Endothelial cell (in vitro differentiated cells): Measurements from ENCODE around the gene NPIPB9. TPM values are rescaled to one million over a fixed set of nuclear protein-coding genes. Genes with fewer than 3 reads are reported as not detected.
"Not testable (repeated sequence)": the region's sequence is repeated elsewhere in the genome, so short reads cannot be mapped to it uniquely, and the experiment has no call there.

Experiments used
- DNase-seq: peaks from one replicate; pipeline ENCODE4 v3.0.0; 2021; ENCODE audit warnings: low spot score
- H3K27ac Mint-ChIP-seq: one replicate; pipeline ENCODE4 v1.8.0; 2021; ENCODE audit warnings: mixed read lengths, inconsistent platforms; ENCODE audit not compliant: unreplicated experiment
- H3K27me3 Mint-ChIP-seq: one replicate; pipeline ENCODE4 v1.8.0; 2021; ENCODE audit warnings: mild to moderate bottlenecking, moderate library complexity, mixed read lengths, inconsistent platforms; ENCODE audit not compliant: unreplicated experiment
- H3K36me3 Mint-ChIP-seq: one replicate; pipeline ENCODE4 v1.8.0; 2021; ENCODE audit warnings: mild to moderate bottlenecking, low read depth, mixed read lengths, inconsistent platforms; ENCODE audit not compliant: unreplicated experiment
- H3K4me1 Mint-ChIP-seq: one replicate; pipeline ENCODE4 v1.8.0; 2021; ENCODE audit warnings: mild to moderate bottlenecking, mixed read lengths, inconsistent platforms; ENCODE audit not compliant: unreplicated experiment
- H3K4me3 Mint-ChIP-seq: one replicate; pipeline ENCODE4 v1.8.0; 2021; ENCODE audit warnings: mild to moderate bottlenecking, mixed read lengths, inconsistent platforms; ENCODE audit not compliant: unreplicated experiment
- H3K9me3 Mint-ChIP-seq: one replicate; pipeline ENCODE4 v1.8.0; 2021; ENCODE audit warnings: mixed read lengths, inconsistent platforms; ENCODE audit not compliant: unreplicated experiment
- long read RNA-seq: library from polyadenylated mRNA; unstranded; transcript quantifications from one replicate; pipeline ENCODE4 v2.0.0, GENCODE V29; 2020; ENCODE audit not compliant: unreplicated experiment
- total RNA-seq: library from RNA; stranded (reverse); fragmentation: NEBNext Ultra II Directional; extraction: Animal tissue kit (Norgen Biotek cat#: 25700); gene quantifications from one replicate; pipeline ENCODE4 v1.2.1, GENCODE V29; 2021; ENCODE audit not compliant: unreplicated experiment

NPIPB9 gene
- total RNA-seq, result 1.2 TPM
- long read RNA-seq, result 0 reads

- DNase-seq, H3K27me3 Mint-ChIP-seq, H3K4me3 Mint-ChIP-seq, H3K27ac Mint-ChIP-seq, H3K9me3 Mint-ChIP-seq, H3K4me1 Mint-ChIP-seq, H3K36me3 Mint-ChIP-seq: not testable (repeated sequence)
Observed at GRCh38 chr16:28751487-28751886, at the start of gene NPIPB9. Gene NPIPB9 (plus strand): TSS chr16:28751787.

GRCh38 chr16:28704246-28704645 lies 47.3 kb upstream of the NPIPB9 start:
- not testable (repeated sequence) for DNase-seq, H3K9me3 Mint-ChIP-seq, H3K36me3 Mint-ChIP-seq, H3K27me3 Mint-ChIP-seq, H3K4me3 Mint-ChIP-seq, H3K27ac Mint-ChIP-seq, H3K4me1 Mint-ChIP-seq

GRCh38 chr16:28711220-28712083 lies 40.1 kb upstream of the NPIPB9 start, which contains the start of gene EIF3C:
Gene EIF3C (plus strand): TSS chr16:28711464. CDS start chr16:28711687, 223 bp downstream.
- H3K4me3 Mint-ChIP-seq, DNase-seq, H3K27ac Mint-ChIP-seq: not testable (repeated sequence)

GRCh38 chr16:28722852-28723650 lies 28.5 kb upstream of the NPIPB9 start:
- H3K27ac Mint-ChIP-seq, result not testable (repeated sequence)

More at GRCh38 chr16:28711220-28712083, 40.1 kb upstream of the NPIPB9 start, which contains the start of gene EIF3C:
- H3K36me3 Mint-ChIP-seq, H3K27me3 Mint-ChIP-seq, H3K4me1 Mint-ChIP-seq, H3K9me3 Mint-ChIP-seq: not testable (repeated sequence)

GRCh38 chr16:28731253-28731652 lies 20.3 kb upstream of the NPIPB9 start:
- H3K27me3 Mint-ChIP-seq, H3K9me3 Mint-ChIP-seq, DNase-seq, H3K36me3 Mint-ChIP-seq, H3K27ac Mint-ChIP-seq, H3K4me1 Mint-ChIP-seq, H3K4me3 Mint-ChIP-seq: not testable (repeated sequence)

More at GRCh38 chr16:28722852-28723650, 28.5 kb upstream of the NPIPB9 start:
- H3K9me3 Mint-ChIP-seq, H3K27me3 Mint-ChIP-seq, H3K36me3 Mint-ChIP-seq, H3K4me3 Mint-ChIP-seq, DNase-seq, H3K4me1 Mint-ChIP-seq: not testable (repeated sequence)

- H3K9me3 Mint-ChIP-seq, H3K4me1 Mint-ChIP-seq, H3K4me3 Mint-ChIP-seq, H3K27me3 Mint-ChIP-seq, H3K27ac Mint-ChIP-seq, DNase-seq, H3K36me3 Mint-ChIP-seq: not testable (repeated sequence)
Observed at GRCh38 chr16:28732455-28733124, 19.0 kb upstream of the NPIPB9 start.

- DNase-seq, H3K36me3 Mint-ChIP-seq, H3K27ac Mint-ChIP-seq, H3K9me3 Mint-ChIP-seq, H3K27me3 Mint-ChIP-seq, H3K4me1 Mint-ChIP-seq, H3K4me3 Mint-ChIP-seq: not testable (repeated sequence)
Observed at GRCh38 chr16:28739787-28740186, 11.8 kb upstream of the NPIPB9 start.

- H3K9me3 Mint-ChIP-seq, H3K36me3 Mint-ChIP-seq, H3K27me3 Mint-ChIP-seq, H3K4me1 Mint-ChIP-seq, DNase-seq, H3K4me3 Mint-ChIP-seq, H3K27ac Mint-ChIP-seq: not testable (repeated sequence)
Observed at GRCh38 chr16:28740631-28741030, 11.0 kb upstream of the NPIPB9 start.

GRCh38 chr16:28741295-28741694 lies 10.3 kb upstream of the NPIPB9 start:
- H3K27me3 Mint-ChIP-seq, H3K4me1 Mint-ChIP-seq, H3K36me3 Mint-ChIP-seq, H3K9me3 Mint-ChIP-seq, H3K4me3 Mint-ChIP-seq, DNase-seq, H3K27ac Mint-ChIP-seq: not testable (repeated sequence)

- not testable (repeated sequence) for H3K4me1 Mint-ChIP-seq, H3K27ac Mint-ChIP-seq, DNase-seq, H3K36me3 Mint-ChIP-seq, H3K9me3 Mint-ChIP-seq, H3K27me3 Mint-ChIP-seq, H3K4me3 Mint-ChIP-seq
Observed at GRCh38 chr16:28746618-28747350, 4.8 kb upstream of the NPIPB9 start.
